ENCODE data around the gene CHRNA4. TPM values are rescaled to one million over a fixed set of nuclear protein-coding genes. Genes with fewer than 3 reads are reported as not detected.

The CHRNA4 gene
- under 1 TPM in 1 of 2 donors, not detected in 1; 0.46 TPM for total RNA-seq
- polyA plus RNA-seq (2013, experiment 1 of 2): 9.6 TPM
- polyA plus RNA-seq (2013, experiment 2 of 2): 5.6 TPM
- long read RNA-seq, experiment 1: 0 reads
- long read RNA-seq, experiment 2: 0 reads
- long read RNA-seq, experiment 3: 0 reads
- long read RNA-seq, experiment 4: 0 reads

GRCh38 chr20:63360850-63361518, at the start of gene CHRNA4:
CHRNA4 (minus strand) TSS chr20:63361349; CDS start chr20:63361165, 184 bp downstream.
- Mint-ChIP-seq H3K27me3 (ENCODE audit: insufficient read depth) (peaks cover 20% of the 10 kb centered on the region), H3K4me3 (no peak within 1 kb of the TSS), H3K27ac (no peak within 1 kb of the TSS), H3K36me3 (ENCODE audit: low read depth) (no peaks in the 10 kb centered on the region), H3K9me3 (no peaks in the 10 kb centered on the region), H3K4me1 (peaks cover 8% of the 10 kb centered on the region)
- WGBS, 2 experiments (ENCODE audit: insufficient coverage in 1 of 2, insufficient read length in 1 of 2): 1 to 3% methylated on average over 19 to 69 of the region's 79 CpGs
- TF ChIP-seq, protein P1, sequence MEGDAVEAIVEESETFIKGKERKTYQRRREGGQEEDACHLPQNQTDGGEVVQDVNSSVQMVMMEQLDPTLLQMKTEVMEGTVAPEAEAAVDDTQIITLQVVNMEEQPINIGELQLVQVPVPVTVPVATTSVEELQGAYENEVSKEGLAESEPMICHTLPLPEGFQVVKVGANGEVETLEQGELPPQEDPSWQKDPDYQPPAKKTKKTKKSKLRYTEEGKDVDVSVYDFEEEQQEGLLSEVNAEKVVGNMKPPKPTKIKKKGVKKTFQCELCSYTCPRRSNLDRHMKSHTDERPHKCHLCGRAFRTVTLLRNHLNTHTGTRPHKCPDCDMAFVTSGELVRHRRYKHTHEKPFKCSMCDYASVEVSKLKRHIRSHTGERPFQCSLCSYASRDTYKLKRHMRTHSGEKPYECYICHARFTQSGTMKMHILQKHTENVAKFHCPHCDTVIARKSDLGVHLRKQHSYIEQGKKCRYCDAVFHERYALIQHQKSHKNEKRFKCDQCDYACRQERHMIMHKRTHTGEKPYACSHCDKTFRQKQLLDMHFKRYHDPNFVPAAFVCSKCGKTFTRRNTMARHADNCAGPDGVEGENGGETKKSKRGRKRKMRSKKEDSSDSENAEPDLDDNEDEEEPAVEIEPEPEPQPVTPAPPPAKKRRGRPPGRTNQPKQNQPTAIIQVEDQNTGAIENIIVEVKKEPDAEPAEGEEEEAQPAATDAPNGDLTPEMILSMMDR (conservative IDR thresholded peaks at IDR 0.05): no peak
- no peak within 1 kb of the TSS for H3K27ac ChIP-seq (ENCODE audit: low read depth, low read length)
- peak; percentile 72 for DNase-seq
- H3K4me1 ChIP-seq (ENCODE audit: control insufficient read depth, insufficient read depth, low read length): no peaks in the 10 kb centered on the region
- H3K9ac ChIP-seq (ENCODE audit: extremely low read depth, low read length, poor library complexity, severe bottlenecking): no peak within 1 kb of the TSS
- no peaks in the 10 kb centered on the region for H3K9me3 ChIP-seq (ENCODE audit: control insufficient read depth, low read length)
- H3K4me3 ChIP-seq (ENCODE audit: low read length): no peak within 1 kb of the TSS
- no peaks in the 10 kb centered on the region for H3K36me3 ChIP-seq (ENCODE audit: control insufficient read depth, insufficient read depth, low read length)
- peaks cover 28% of the 10 kb centered on the region for H3K27me3 ChIP-seq (ENCODE audit: control insufficient read depth, insufficient read depth, low read length, poor library complexity, severe bottlenecking)

DNA sequence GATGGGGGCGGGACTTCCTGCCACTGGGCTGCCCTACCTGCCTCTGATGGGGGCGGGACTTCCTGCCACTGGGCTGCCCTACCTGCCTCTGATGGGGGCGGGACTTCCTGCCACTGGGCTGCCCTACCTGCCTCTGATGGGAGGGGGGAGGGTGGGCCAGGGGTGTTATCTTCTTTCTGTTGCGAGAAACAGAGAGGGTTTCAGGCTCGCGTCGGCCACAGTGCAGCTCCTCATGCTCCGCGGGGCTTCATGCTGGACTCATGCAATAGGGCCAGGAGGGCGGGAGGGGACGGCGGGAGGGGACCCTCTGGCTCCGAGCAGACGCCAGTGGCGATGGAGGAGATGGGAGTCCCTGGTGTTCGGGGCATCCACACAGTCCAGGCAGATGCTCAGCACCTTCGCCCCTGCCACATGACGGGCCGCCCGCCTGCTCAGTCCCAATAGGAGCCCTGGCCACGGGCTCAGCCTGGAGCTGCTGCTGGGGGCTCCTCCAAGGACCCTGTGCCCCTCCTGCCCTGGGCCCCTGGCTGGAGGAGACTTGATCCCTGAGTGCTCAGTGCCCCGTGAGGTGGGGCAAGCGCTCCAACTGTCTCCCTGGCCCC, 48.8 kb upstream of the CHRNA4 start:
- Histone ChIP-seq H3K27ac (ENCODE audit: low read depth, low read length) (peak overlapping the region; percentile 24), H3K36me3 (ENCODE audit: control insufficient read depth, insufficient read depth, low read length) (no peaks in the 10 kb centered on the region), H3K4me1 (ENCODE audit: control insufficient read depth, insufficient read depth, low read length) (no peaks in the 10 kb centered on the region), H3K4me3 (ENCODE audit: low read length) (no peak overlapping the region), H3K27me3 (ENCODE audit: control insufficient read depth, insufficient read depth, low read length, poor library complexity, severe bottlenecking) (no peaks in the 10 kb centered on the region), H3K9me3 (ENCODE audit: control insufficient read depth, low read length) (no peaks in the 10 kb centered on the region), H3K9ac (ENCODE audit: extremely low read depth, low read length, poor library complexity, severe bottlenecking) (no peak overlapping the region)
- TF ChIP-seq, protein P1 (conservative IDR thresholded peaks at IDR 0.05): no peak
- H3K4me1 Mint-ChIP-seq: peaks cover 2% of the 10 kb centered on the region
- H3K36me3 Mint-ChIP-seq (ENCODE audit: low read depth): no peaks in the 10 kb centered on the region
- no peaks in the 10 kb centered on the region for H3K27me3 Mint-ChIP-seq (ENCODE audit: insufficient read depth)
- DNase-seq: peak; percentile 81
- H3K9me3 Mint-ChIP-seq: no peaks in the 10 kb centered on the region
- no peak overlapping the region for H3K27ac Mint-ChIP-seq
- WGBS, 2 experiments (ENCODE audit: insufficient coverage in 1 of 2, insufficient read length in 1 of 2): 91 to 93% methylated on average over 14 to 21 of the region's 23 CpGs
- H3K4me3 Mint-ChIP-seq: no peak overlapping the region

DNA sequence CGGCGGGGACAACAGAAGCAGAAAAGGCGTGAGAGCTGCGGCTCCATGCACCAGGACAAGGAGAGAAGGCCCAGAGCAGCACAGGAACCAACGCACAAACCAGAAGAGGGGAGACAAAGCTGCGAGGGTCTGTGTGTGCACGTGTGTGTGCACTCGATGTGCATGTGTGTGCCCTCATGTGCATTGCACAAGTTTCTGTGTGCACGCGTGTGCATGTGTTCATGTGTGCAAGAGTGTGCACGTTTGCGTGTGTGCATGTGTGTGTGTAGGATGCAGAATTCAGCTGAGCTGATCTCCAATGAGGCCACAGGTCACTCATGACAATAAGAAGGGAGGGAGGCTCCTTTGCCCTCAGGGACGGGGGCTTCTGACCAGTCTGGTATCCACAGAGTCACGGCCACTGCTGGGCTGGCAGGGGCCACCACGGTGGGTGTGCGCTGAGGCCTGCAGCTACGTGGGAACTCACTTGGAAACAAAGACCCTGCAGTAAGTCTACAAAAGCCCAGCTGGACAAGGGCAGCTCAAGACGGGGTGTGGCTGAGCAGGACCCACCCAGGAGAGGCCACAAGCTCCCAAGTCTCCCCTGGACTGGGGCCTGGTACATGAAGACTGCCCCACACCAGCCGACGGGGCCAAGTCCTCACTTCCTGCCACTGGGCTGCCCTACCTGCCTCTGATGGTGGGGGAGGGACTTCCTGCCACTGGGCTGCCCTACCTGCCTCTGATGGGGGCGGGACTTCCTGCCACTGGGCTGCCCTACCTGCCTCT, 48.1 kb upstream of the CHRNA4 start:
- Histone ChIP-seq H3K36me3 (ENCODE audit: control insufficient read depth, insufficient read depth, low read length) (no peaks in the 10 kb centered on the region), H3K9me3 (ENCODE audit: control insufficient read depth, low read length) (no peaks in the 10 kb centered on the region), H3K4me1 (ENCODE audit: control insufficient read depth, insufficient read depth, low read length) (no peaks in the 10 kb centered on the region), H3K9ac (ENCODE audit: extremely low read depth, low read length, poor library complexity, severe bottlenecking) (no peak overlapping the region), H3K4me3 (ENCODE audit: low read length) (no peak overlapping the region), H3K27me3 (ENCODE audit: control insufficient read depth, insufficient read depth, low read length, poor library complexity, severe bottlenecking) (no peaks in the 10 kb centered on the region), H3K27ac (ENCODE audit: low read depth, low read length) (no peak overlapping the region)
- Mint-ChIP-seq H3K4me3 (no peak overlapping the region), H3K27ac (no peak overlapping the region), H3K27me3 (ENCODE audit: insufficient read depth) (no peaks in the 10 kb centered on the region), H3K4me1 (peaks cover 2% of the 10 kb centered on the region), H3K9me3 (no peaks in the 10 kb centered on the region), H3K36me3 (ENCODE audit: low read depth) (no peaks in the 10 kb centered on the region)
- TF ChIP-seq, protein P1 (conservative IDR thresholded peaks at IDR 0.05): no peak
- peak; percentile 82 for DNase-seq
- 94 to 98% methylated on average over 17 to 20 of the region's 21 CpGs for WGBS, 2 experiments (ENCODE audit: insufficient coverage in 1 of 2, insufficient read length in 1 of 2)
